Keratinocyte (primary cell): ENCODE results near the gene HTT-AS. TPM values are rescaled to one million over a fixed set of nuclear protein-coding genes. Genes with fewer than 3 reads are reported as not detected.

Source experiments
- DNase-seq: peaks from one replicate; pipeline ENCODE4 v3.0.0-alpha.2; 2011; ENCODE audit warnings: low read depth, missing footprints, low spot score
- FAIRE-seq: peaks from 2 replicates; lab custom pipeline; 2011; peaks lifted over from hg19 to GRCh38; lab: Jason Lieb, UNC
- H2AFZ ChIP-seq: 2 replicates; pipeline ENCODE4 v1.6.0; 2012; ENCODE audit warnings: low read length, control low read depth, inconsistent platforms; ENCODE audit not compliant: control insufficient read depth
- H3K27ac ChIP-seq: 2 replicates; pipeline ENCODE4 v1.5.1; 2011; ENCODE audit warnings: low read length; ENCODE audit not compliant: control insufficient read depth, insufficient read depth
- H3K27me3 ChIP-seq: 3 replicates; pipeline ENCODE4 v1.6.0; 2011; ENCODE audit warnings: low read length; ENCODE audit not compliant: control insufficient read depth, insufficient read depth; ENCODE audit errors: extremely low read depth
- H3K36me3 ChIP-seq, 2 experiments: 2 replicates in 1 of 2; 3 replicates in 1 of 2; pipeline ENCODE4 v1.5.1; 2011; ENCODE audit warnings: low read length in 2 of 2, mild to moderate bottlenecking in 1 of 2; ENCODE audit not compliant: control insufficient read depth in 2 of 2, insufficient read depth in 2 of 2; ENCODE audit errors: extremely low read depth in 1 of 2
- H3K4me1 ChIP-seq: 3 replicates; pipeline ENCODE4 v1.5.1; 2011; ENCODE audit warnings: low read length; ENCODE audit not compliant: control insufficient read depth, insufficient read depth; ENCODE audit errors: extremely low read depth
- H3K4me2 ChIP-seq: 3 replicates; pipeline ENCODE4 v1.6.0; 2011; ENCODE audit warnings: low read depth, low read length; ENCODE audit not compliant: control insufficient read depth, insufficient read depth; ENCODE audit errors: extremely low read depth
- H3K4me3 ChIP-seq, 3 experiments: fragments of 200-600 bp in 1 of 3; sonication (generic) in 1 of 3; 2 replicates in 2 of 3; 3 replicates in 1 of 3; pipeline ENCODE4 v1.5.1; 2011 to 2016; ENCODE audit warnings: low read length in 3 of 3, mild to moderate bottlenecking in 3 of 3, control low read depth in 2 of 3, inconsistent platforms in 1 of 3, low read depth in 1 of 3, mixed read lengths in 1 of 3, mixed run types in 1 of 3, moderate library complexity in 1 of 3; ENCODE audit not compliant: control insufficient read depth in 2 of 3, insufficient read depth in 2 of 3; ENCODE audit errors: extremely low read depth in 1 of 3
- H3K79me2 ChIP-seq: 2 replicates; pipeline ENCODE4 v1.6.0; 2012; ENCODE audit warnings: low read length; ENCODE audit not compliant: control insufficient read depth, insufficient read depth
- H3K9ac ChIP-seq: 3 replicates; pipeline ENCODE4 v1.6.0; 2011; ENCODE audit warnings: low read length; ENCODE audit not compliant: control insufficient read depth, insufficient read depth; ENCODE audit errors: extremely low read depth
- H3K9me1 ChIP-seq: 3 replicates; pipeline ENCODE4 v1.6.0; 2011; ENCODE audit warnings: low read length; ENCODE audit not compliant: control insufficient read depth, insufficient read depth; ENCODE audit errors: extremely low read depth
- H3K9me3 ChIP-seq: 2 replicates; pipeline ENCODE4 v1.5.1; 2012; ENCODE audit warnings: low read depth, low read length; ENCODE audit not compliant: control insufficient read depth
- H4K20me1 ChIP-seq: 3 replicates; pipeline ENCODE4 v1.6.0; 2011; ENCODE audit warnings: low read length; ENCODE audit not compliant: control insufficient read depth, insufficient read depth; ENCODE audit errors: extremely low read depth
- EZH2 ChIP-seq: IDR thresholded peaks from one replicate; pipeline ENCODE4 v1.6.1; 2012; ENCODE audit warnings: inconsistent platforms, mild to moderate bottlenecking, low read length, moderate library complexity
- dilution Hi-C: fragments of 300-500 bp; cut with MboI; formaldehyde crosslinking; loops from one replicate; pipeline ENCODE4 v1.7.0; 2020; ENCODE audit warnings: low sequenced_read_pairs; ENCODE audit not compliant: extremely low pct_ligation_motif_present
- polyA plus RNA-seq, 5 experiments: library from polyadenylated mRNA; depleted of rRNA in 3 of 5; stranded (reverse) in 3 of 5; stranded (forward) in 1 of 5; unstranded in 1 of 5; fragments of >200 nt; gene quantifications; 1 replicate in 1 of 5; 2 replicates in 3 of 5; 3 replicates in 1 of 5; pipeline versions ENCODE4 v1.2.1 to v1.2.3, GENCODE V29; 2011 to 2012; ENCODE audit warnings: missing spikeins in 2 of 5, low read depth in 1 of 5, low replicate concordance in 1 of 5
- TF ChIP-seq, protein P1 (sequence below), 3 experiments: IDR thresholded peaks in 1 of 3; conservative IDR thresholded peaks in 1 of 3; optimal IDR thresholded peaks in 1 of 3; 2 replicates in 2 of 3; 3 replicates in 1 of 3; pipeline versions ENCODE3 to v1.5.1; 2011; ENCODE audit warnings: low read length in 3 of 3, mild to moderate bottlenecking in 3 of 3, moderate library complexity in 2 of 3, control low read depth in 1 of 3, inconsistent platforms in 1 of 3; ENCODE audit not compliant: insufficient read depth in 2 of 3; ENCODE audit errors: extremely low read depth in 1 of 3

The HTT-AS gene
- polyA plus RNA-seq, 1 donor (not counting 4 experiments of a cell fraction or from before 2014, with no cell fraction given) = not detected

DNA sequence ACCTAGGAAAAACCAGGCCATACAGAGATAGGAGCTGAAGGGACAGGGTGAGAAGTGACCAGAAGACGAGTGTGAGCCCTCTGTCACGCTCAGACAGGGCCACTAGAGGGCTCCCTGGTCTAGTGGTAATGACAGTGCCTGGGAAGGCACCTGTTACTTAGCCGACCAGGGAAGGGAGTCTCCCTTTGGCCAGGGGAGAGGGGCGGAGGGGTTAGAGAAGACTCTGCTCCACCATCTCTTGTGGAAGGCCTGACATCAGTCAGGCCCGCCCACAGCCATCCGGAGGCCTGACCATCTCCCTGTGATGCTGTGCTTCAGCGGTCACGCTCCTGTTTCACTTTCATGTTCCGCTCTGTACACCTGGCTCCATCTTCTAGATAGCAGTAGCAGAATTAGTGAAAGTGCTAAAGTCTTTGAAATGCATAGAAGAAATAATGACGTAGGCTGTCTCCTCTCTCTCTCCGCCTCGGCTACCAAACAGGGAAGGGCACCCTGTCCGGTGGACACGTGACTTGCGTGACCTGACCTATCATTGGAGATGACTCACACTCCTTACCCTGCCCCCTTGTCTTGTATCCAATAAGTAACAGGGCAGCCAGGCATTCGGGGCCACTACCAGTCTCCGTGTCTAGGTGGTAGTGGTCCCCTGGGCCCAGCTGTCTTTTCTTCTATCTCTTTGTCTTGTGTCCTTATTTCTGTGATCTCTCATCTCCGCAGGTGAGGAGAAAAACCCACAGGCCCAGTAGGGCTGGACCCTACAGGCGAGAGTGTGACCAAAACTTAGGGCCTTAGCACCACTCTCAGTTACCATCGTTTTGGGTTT lies 26.7 kb downstream of the HTT-AS start:
- Histone ChIP-seq H3K4me1 (peaks cover 2% of the 10 kb centered on the region), H3K4me2 (no peak overlapping the region), H3K36me3 (no peaks in the 10 kb centered on the region), H4K20me1 (no peaks in the 10 kb centered on the region), H2AFZ (no peak overlapping the region), H3K79me2 (no peaks in the 10 kb centered on the region), H3K9ac (no peak overlapping the region), H3K9me3 (no peaks in the 10 kb centered on the region), H3K9me1 (no peaks in the 10 kb centered on the region), H3K27me3 (no peaks in the 10 kb centered on the region), H3K27ac (no peak overlapping the region), H3K4me3 (no peak overlapping the region)
- dilution Hi-C loops = no loop called here
- no peak for TF ChIP-seq EZH2
- TF ChIP-seq, protein P1, sequence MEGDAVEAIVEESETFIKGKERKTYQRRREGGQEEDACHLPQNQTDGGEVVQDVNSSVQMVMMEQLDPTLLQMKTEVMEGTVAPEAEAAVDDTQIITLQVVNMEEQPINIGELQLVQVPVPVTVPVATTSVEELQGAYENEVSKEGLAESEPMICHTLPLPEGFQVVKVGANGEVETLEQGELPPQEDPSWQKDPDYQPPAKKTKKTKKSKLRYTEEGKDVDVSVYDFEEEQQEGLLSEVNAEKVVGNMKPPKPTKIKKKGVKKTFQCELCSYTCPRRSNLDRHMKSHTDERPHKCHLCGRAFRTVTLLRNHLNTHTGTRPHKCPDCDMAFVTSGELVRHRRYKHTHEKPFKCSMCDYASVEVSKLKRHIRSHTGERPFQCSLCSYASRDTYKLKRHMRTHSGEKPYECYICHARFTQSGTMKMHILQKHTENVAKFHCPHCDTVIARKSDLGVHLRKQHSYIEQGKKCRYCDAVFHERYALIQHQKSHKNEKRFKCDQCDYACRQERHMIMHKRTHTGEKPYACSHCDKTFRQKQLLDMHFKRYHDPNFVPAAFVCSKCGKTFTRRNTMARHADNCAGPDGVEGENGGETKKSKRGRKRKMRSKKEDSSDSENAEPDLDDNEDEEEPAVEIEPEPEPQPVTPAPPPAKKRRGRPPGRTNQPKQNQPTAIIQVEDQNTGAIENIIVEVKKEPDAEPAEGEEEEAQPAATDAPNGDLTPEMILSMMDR (optimal IDR thresholded peaks at IDR 0.05 in 1 of 3, IDR thresholded peaks at IDR 0.05 in 1 of 3, conservative IDR thresholded peaks at IDR 0.05 in 1 of 3; ENCODE audit: extremely low read depth in 1 of 3, insufficient read depth in 2 of 3, low read length in 3 of 3) = peak; percentile 26 to 76 (median 61)
- peak; percentile 44 for FAIRE-seq
- no peak for DNase-seq

DNA sequence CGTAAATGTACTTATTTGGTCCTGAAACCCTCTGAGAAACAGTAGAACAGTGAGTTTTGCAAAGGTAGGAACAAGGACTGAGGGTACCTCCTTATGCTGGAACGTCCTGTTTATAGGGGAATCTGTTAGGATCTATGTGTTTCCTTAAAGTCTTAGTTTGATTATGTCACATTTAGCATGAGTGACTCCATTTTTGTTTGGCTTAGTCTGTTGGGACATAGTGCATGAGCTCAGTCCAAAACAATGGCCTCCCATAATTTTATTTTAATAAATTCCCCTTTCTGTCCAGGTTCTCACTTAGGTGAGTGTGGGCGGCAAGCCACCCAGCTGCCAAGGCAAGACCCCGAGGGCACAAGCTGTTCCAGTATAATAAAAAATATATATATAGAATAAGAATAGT lies 27.7 kb downstream of the HTT-AS start:
- TF ChIP-seq EZH2 = no peak
- TF ChIP-seq, protein P1 (optimal IDR thresholded peaks at IDR 0.05 in 1 of 3, IDR thresholded peaks at IDR 0.05 in 1 of 3, conservative IDR thresholded peaks at IDR 0.05 in 1 of 3; ENCODE audit: extremely low read depth in 1 of 3, insufficient read depth in 2 of 3, low read length in 3 of 3) = no peak
- FAIRE-seq (no peak), DNase-seq (no peak)
- Histone ChIP-seq H3K4me2 (no peak overlapping the region), H3K27ac (no peak overlapping the region), H3K4me1 (peaks cover 12% of the 10 kb centered on the region), H2AFZ (no peak overlapping the region), H3K79me2 (no peaks in the 10 kb centered on the region), H4K20me1 (no peaks in the 10 kb centered on the region), H3K9me1 (no peaks in the 10 kb centered on the region), H3K27me3 (no peaks in the 10 kb centered on the region), H3K4me3 (no peak overlapping the region), H3K9me3 (no peaks in the 10 kb centered on the region), H3K36me3 (no peaks in the 10 kb centered on the region), H3K9ac (no peak overlapping the region)
- dilution Hi-C loops = no loop called here
